IMR-90 (cell line): ENCODE results near the gene UPB1.

Experiments used
- CEBPB ChIP-seq: IDR thresholded peaks from 2 replicates; pipeline ENCODE4 v1.6.1; 2012; ENCODE audit warnings: low read depth, low read length, improper control_type of control experiment
- CHD1 ChIP-seq: IDR thresholded peaks from 2 replicates; pipeline ENCODE4 v1.6.1; 2012; ENCODE audit warnings: low read depth, low read length, improper control_type of control experiment
- CTCF ChIP-seq: conservative IDR thresholded peaks from 2 replicates; pipeline ENCODE4 v1.5.1; 2012; ENCODE audit warnings: mild to moderate bottlenecking, low read depth, low read length, improper control_type of control experiment
- RAD21 ChIP-seq: IDR thresholded peaks from 2 replicates; pipeline ENCODE4 v1.6.1; 2012; ENCODE audit warnings: low read length, improper control_type of control experiment

GRCh38 chr22:24457894-24458420 lies 37.2 kb upstream of the UPB1 start:
- TF ChIP-seq CEBPB (no peak), CTCF (no peak), RAD21 (no peak), CHD1 (no peak)
